GM18951 (cell line): ENCODE data around the gene ST6GALNAC6.
"Not testable (repeated sequence)": the region's sequence is repeated elsewhere in the genome, so short reads cannot be mapped to it uniquely, and the experiment has no call there.

Experiments
- POLR2A ChIP-seq: IDR thresholded peaks from 4 replicates; pipeline ENCODE4 v1.6.1; 2011; ENCODE audit warnings: mild to moderate bottlenecking; ENCODE audit not compliant: insufficient read length, insufficient read depth; ENCODE audit errors: extremely low read depth
- in situ Hi-C: fragments of 300-500 bp; cut with MboI; formaldehyde crosslinking; loops from one replicate; pipeline ENCODE4 v1.12.0; 2022; ENCODE audit warnings: low sequenced_read_pairs, mixed read lengths, inconsistent platforms; ENCODE audit not compliant: unreplicated experiment

ST6GALNAC6 gene

DNA sequence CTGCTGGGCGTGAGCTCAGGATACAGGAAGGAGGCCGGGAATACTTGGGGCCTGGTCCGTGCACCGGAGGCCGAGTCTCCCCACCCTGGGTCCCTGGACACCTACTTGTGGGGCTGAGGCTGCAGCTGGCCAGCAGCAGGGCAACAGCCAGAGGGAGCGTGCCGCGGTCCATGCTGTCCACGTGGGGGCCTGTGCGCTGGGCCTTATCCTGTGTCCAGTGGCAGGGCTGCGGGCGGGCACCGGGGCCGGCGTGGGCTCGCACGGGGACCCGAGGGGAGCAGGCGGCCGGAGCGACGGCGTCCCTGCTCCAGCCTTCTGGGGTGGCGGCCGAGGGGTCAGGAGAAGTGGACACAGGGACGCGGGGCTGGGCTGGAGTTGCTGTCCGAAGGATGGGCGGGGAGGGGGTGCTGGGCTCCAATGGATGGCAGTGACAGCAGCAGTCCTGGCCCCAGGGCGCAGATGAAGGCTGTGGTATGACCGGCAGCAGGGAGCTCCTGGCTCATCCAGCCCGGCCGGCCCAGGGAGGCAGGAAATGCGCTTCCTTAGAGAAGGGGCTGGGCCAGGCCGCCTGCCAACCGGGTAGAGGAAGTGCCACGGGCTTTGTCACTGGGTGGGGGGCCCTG lies 45.1 kb downstream of the ST6GALNAC6 start, which contains the start of gene ENG:
ENG (minus strand) TSS at position 475 of the 623 bp plus-strand sequence; CDS start at position 172, 303 bp downstream.
- in situ Hi-C loops: no loop called here
- TF ChIP-seq POLR2A: peak; percentile 44

DNA sequence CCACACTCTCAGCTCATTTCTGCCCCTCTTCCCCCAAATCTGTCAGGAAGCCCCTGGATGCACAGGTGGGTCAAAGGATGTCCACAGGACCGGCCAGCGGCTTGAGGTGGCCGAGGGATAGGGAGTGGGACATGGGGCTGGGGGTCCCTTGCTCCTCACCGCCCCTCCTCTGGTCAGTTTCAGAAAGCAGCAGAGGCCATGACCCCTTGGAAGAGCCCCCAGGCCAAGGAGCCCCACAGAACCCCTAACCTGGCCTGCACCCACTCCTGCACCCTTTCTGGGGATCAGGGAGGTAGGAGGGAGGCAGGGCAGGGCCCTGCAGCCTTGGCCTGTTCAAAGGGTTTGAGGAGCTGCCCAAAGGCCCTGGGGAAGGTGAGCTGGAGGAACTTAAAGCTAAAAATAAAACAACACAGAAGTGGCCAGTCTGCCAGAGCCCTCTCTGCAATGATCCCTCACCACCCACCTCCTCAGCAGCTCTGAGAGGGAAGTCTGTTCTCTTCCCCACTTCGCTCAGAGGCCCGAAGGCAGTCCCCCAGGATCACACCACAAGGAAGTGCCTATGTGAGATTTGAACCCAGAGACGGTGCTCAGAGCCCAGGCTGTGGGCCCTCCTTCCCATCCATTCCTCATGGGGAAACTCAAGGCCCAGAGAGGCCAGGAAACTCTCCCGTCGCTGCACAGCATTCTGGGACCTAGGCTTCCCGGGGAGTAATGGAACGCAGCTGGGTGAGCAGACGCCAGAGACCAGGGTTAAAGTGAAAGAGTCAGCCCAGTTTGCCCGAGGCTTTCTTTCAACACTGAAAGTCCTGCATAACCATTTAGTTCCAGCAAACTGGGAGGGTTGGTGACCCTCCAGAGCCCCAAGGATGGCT lies 45.9 kb downstream of the ST6GALNAC6 start:
- TF ChIP-seq POLR2A: no peak
- in situ Hi-C loops: no loop called here

DNA sequence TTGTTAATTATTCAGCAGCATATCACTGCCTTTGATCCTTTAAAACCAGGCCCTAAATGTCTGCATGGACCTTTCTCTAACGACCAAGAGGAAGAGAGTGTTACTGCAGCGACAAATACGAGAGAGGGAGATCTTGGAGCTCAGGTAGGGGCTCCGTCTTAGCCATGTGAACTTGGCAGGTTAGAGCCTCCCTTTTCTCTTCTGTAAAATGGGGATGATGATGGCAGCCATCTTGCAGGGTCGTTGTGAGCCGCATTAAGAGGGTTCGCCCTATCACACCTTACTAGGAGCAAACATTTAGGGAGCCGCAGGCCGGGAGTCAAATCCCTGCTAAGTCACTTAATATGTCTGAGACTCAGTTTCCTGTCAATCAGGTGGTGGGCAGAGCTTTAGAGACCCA lies 46.6 kb downstream of the ST6GALNAC6 start:
- in situ Hi-C loops: no loop called here
- TF ChIP-seq POLR2A: no peak

DNA sequence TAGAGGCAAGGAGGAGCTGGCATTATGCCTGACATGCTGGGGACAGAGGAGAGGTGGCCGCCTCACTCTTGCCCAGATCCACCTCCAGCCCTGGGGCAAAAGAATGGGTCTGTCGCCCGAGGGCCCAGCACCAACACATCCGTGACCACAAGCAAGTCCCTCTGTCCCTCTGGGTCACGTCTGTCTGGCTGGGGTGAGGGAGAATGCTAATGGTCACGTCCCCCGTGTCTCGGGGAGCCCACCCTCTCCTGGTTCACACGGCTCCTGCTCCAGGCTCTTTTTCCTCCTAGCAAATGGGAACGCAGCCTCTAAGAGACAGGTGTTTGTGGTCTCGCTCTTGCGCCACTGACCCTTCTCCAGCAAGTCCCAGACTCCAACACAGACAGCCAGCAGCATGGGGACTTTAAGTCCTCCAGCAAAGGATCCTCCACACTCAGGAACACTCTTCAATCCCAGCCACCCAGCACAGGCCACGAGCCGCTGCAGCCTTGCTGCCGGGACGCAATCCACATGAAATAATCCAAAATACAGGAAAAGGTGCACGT lies 49.0 kb downstream of the ST6GALNAC6 start:
- in situ Hi-C loops: no loop called here

DNA sequence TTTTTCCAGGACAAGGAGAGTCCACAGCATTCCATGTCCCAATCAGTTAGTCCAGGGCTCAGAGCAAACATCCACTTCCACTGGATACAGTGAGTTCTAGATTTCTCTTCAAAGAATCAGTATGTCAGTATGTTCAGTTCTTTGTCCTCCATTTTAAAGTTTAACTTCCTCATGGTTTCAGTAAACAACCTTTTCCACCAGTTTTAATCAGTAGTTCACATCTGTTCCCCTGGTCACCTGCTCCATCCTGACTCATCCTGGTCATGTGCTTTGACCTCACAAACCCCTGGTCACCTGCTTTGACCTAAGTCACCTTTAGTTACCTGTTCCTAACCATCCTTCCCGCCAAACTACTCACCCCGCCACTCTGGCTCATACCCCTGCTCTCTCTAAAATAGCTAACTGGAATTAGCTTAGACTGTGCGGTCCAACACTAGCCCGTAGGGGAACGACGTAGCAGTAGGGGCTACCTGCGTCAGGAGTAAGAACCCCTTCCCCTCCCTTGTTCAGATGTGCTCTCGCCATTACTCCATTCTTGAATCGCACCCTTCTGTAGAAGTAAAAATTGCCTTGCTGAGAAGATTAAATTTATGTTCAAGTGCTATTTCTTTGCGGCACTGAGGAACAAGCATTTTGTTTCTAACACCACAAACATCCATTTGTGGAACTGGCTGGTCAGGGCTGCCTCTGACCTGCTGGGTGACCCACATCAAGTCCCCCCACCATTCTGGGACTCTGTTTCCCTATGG lies 50.5 kb downstream of the ST6GALNAC6 start:
- TF ChIP-seq POLR2A: no peak
- in situ Hi-C loops: no loop called here

More for the DNA sequence above, 49.0 kb downstream of the ST6GALNAC6 start:
- no peak for TF ChIP-seq POLR2A

DNA sequence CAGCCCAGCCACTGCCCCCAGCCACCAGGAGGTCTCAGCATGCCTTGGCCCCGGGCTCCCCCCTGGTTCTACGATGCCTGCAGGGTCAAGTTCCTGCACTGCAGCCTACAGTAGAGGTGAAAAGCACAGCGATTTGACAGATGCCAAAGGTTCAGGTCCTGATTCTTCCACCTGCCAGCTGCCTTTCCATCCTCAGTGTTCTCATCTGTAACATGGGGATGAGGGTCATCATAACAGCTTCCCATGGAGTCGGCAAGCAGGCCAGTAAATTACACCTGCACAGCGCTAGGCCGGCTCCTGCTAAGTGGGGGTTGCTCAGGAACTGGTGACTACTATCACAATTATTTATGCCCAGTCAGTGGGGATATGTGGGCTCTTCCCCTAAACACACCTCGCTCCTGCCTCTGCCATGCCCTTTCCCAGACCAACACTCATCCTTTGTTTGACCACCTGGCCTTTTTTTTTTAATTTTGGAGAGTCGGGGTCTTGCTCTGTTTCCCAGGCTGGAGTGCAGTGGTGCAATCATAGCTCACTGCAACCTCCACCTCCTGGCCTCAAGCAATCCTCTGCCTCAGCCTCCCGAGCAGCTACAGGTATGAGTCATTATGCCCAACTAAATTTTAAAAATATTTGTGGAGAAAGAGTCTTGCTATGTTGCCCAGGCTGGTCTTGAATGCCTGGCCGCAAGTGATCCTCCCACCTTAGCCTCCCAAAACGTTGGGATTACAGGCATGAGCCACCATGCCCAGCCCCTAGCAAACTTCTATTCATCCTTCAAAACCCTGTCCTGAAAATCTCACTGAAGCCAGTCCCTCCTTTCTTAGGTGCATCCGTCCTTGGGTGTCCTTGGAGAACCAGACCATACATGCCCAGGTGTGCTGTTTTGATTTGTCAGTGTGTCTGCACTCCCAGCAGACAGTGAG lies 51.3 kb downstream of the ST6GALNAC6 start:
- no peak for TF ChIP-seq POLR2A
- in situ Hi-C loops: no loop called here

DNA sequence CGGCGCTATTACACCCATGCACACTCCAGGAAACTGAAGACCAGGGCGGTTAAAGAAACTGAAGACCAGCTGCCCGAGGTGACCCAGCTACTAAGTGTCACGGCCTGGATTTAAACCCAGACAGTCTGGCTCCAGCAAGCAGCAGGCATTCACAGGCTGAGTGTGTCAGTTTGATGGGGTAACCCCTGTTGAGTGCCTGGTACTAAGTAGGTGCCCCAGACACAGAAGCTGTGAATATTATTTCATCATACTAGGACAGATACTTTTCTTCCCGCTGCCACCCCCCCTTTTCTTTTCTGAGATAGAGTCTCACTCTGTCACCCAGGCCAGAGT lies 52.3 kb downstream of the ST6GALNAC6 start:
- in situ Hi-C loops: no loop called here
- TF ChIP-seq POLR2A: no peak

DNA sequence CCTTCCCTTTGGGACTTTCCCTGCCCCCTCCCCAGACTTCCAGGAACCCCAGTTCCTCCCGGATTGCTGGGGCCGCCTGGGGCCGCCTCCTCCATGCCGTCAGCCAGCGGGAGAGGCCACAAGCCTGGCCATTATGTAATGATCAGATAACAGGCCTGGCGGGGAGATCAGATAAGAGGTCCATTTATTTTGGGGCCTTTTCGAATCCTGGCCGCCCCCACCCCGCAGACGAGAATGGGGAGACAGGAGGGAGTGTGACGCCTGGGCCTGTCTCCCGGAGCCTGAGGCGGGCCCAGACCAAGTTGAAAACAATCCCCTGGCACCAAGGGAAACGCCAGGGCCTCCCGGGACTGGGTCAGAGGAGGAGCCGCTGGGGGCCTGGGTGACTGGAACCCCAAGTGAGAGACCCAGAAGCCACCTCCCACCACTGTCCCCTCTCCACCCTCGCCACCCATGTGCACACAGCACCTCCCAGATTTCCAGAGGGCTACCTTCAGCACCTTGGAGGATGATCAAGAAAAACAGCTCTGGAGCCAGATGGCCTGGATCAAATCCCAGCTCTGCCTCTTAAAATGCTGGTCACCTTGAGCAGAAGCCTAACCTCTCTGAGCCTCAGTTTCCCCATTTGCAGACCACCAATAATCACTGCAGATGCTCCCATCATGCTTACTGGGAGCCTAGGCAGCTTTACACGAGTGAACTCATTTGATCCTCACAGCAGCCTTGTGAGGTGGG lies 52.8 kb downstream of the ST6GALNAC6 start:
- TF ChIP-seq POLR2A: no peak
- in situ Hi-C loops: no loop called here

DNA sequence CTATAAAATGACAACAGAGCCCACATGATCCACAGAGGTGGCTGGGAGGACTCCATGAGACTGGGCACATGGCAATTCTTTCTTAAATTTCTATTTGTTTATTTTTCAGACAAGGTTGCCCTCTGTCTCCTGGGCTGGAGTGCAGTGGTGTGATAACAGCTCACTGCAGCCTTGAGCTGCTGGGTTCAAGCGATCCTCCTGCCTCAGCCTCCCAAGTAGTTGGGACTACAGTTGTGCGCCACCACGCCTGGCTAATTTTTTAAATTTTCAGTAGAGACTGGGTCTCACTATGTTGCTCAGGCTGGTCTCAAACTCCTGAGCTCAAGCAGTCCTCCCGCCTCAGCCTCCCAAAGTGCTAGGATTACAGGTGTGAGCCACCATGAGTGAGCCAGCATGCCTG lies 53.8 kb downstream of the ST6GALNAC6 start:
- in situ Hi-C loops: not testable (repeated sequence)

DNA sequence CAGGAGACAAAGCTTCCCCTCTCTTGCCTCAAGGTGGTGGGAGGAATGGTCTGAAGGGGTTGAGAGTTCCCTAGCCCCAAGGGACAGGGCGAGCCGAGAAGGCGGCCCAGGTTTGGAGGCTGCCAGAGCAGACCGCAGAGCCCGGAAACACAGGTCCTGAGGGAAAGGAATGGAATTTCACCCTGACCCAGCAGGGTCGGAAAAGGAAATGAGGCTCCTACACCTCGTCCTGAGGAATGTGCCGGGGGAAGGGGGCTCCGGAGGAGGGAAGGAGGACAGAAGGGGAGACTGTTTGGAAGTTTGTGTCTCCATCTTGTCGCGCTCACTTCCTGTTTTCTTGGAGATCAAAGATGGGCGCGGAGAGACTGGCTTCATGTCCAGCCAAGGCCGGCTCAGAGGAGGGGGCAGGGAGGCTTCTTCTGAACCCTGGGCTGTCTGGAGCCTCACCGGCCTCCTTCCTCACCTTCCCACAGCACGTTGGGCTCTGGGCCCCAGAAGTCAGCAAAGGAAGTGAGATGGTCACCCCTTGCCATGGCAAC lies 54.5 kb downstream of the ST6GALNAC6 start:
- in situ Hi-C loops: no loop called here
- TF ChIP-seq POLR2A: no peak

DNA sequence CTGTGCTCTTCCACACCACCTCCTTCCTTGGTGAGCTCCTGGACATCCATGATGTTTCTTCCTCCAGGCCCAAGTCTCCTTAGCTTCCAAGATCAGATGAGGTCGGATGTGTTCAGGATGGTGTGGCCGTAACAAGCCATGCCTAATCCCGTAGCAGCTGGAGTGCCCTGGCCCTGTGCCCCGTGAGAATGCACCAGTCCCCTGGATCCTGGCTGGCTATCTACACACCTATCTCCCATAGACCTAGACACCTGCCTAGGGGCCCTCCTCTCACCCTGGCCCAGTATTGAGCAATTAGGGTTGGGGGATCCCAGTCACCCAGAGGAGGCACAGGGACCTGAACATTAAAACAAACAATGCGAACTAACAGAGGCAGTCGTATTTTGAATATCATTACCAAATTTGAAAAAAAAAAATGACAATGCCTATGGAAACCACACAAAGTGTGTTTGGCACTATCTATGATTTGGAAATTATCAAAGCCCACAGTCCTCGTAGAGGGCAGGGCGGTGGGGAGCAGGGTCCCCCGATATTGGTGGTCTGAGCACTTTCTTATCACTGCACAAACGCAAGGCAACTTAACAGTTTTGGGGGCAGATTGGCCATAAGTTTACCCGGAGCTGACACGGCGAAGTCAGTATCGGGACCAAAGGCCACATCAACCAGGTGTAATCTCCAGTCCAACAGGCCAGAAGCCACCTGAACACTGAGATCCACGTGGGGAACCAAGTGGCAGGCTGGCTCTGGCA lies 58.1 kb downstream of the ST6GALNAC6 start:
- in situ Hi-C loops: no loop called here
- no peak for TF ChIP-seq POLR2A
